Breast epithelium (tissue), 4 donors: ENCODE results near the gene PAMR1. TPM values are rescaled to one million over a fixed set of nuclear protein-coding genes. Genes with fewer than 3 reads are reported as not detected.
"Not testable (repeated sequence)": the region's sequence is repeated elsewhere in the genome, so short reads cannot be mapped to it uniquely, and the experiment has no call there.

Experiments
- DNase-seq, 2 donors: peaks; one replicate each; pipeline ENCODE4 v3.0.0-alpha.2; 2019; ENCODE audit warnings: low spot score in 2 of 2
- H3K27ac ChIP-seq, 2 donors: fragments of 200-600 bp; sonication (generic) in 1 of 2; one replicate each; pipeline ENCODE4 v1.5.1; 2016 to 2019; ENCODE audit warnings: mild to moderate bottlenecking in 1 of 2
- H3K27me3 ChIP-seq, 2 donors: fragments of 200-600 bp; sonication (generic) in 1 of 2; one replicate each; pipeline versions ENCODE4 v1.5.1 to v1.6.0; 2017 to 2019; ENCODE audit warnings: control low read depth in 1 of 2, mild to moderate bottlenecking in 1 of 2
- H3K36me3 ChIP-seq: fragments of 200-600 bp; one replicate; pipeline ENCODE4 v1.5.1; 2019
- H3K4me1 ChIP-seq, 2 donors: fragments of 200-600 bp; sonication (generic); one replicate each; pipeline ENCODE4 v1.5.1; 2016 to 2019; ENCODE audit warnings: control low read depth in 1 of 2
- H3K4me3 ChIP-seq, 3 donors: fragments of 200-600 bp; sonication (generic); 1 replicate in 2 of 3; 2 replicates in 1 of 3; pipeline ENCODE4 v1.5.1; 2016 to 2019; ENCODE audit warnings: mild to moderate bottlenecking in 3 of 3, moderate library complexity in 2 of 3
- H3K9me3 ChIP-seq, 2 donors: fragments of 200-600 bp; sonication (generic) in 1 of 2; one replicate each; pipeline ENCODE4 v1.5.1; 2016 to 2019; ENCODE audit warnings: control low read depth in 1 of 2
- POLR2A ChIP-seq: fragments of 450-650 bp; IDR thresholded peaks from one replicate; pipeline ENCODE4 v1.6.1; 2016; ENCODE audit warnings: antibody characterized with exemption, mild to moderate bottlenecking, moderate library complexity
- POLR2AphosphoS5 ChIP-seq, 3 donors: sonication (generic); formaldehyde crosslinking; IDR thresholded peaks; one replicate each; pipeline ENCODE4 v1.6.1; 2017; ENCODE audit warnings: antibody characterized with exemption in 3 of 3
- intact Hi-C: fragments of 100-400 bp; cut with DNase I; formaldehyde crosslinking; loops from one replicate; pipeline ENCODE4 v1.15.1; 2023; ENCODE audit warnings: low total_unique reads
- total RNA-seq, 3 donors: library from RNA; depleted of rRNA; stranded (reverse); fragments of >200 nt; gene quantifications; one replicate each; pipeline ENCODE4 v1.1.0, GENCODE V29; 2016
- TF ChIP-seq, protein P1 (sequence below), 3 donors: fragments of 450-650 bp; IDR thresholded peaks; one replicate each; pipeline ENCODE4 v1.5.1; 2016 to 2017; ENCODE audit warnings: antibody characterized with exemption in 3 of 3, mild to moderate bottlenecking in 3 of 3, moderate library complexity in 3 of 3

Gene PAMR1
- total RNA-seq, 3 donors from 2014 or later = 8.8 to 36.4 (median 11.3) TPM

DNA sequence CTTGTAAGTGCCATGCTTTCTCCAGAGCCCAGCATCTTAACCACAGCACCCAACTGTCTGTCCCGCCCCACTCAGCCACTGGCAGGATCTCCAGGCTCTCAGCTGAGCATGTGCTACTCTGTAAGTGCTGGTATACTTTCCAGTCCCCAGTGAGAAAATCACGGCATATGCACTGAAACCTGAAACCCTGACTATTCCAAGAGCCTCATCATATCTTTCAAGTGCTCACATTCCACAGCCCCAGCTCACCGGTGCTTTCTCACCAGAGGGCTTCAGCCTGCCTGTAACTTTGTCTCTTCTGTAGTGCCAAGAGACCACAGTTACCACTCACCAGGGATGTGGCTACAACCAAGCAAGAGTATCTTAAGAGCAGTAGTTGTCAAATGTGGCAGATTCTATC, 24.4 kb upstream of the PAMR1 start:
- TF ChIP-seq, protein P1, sequence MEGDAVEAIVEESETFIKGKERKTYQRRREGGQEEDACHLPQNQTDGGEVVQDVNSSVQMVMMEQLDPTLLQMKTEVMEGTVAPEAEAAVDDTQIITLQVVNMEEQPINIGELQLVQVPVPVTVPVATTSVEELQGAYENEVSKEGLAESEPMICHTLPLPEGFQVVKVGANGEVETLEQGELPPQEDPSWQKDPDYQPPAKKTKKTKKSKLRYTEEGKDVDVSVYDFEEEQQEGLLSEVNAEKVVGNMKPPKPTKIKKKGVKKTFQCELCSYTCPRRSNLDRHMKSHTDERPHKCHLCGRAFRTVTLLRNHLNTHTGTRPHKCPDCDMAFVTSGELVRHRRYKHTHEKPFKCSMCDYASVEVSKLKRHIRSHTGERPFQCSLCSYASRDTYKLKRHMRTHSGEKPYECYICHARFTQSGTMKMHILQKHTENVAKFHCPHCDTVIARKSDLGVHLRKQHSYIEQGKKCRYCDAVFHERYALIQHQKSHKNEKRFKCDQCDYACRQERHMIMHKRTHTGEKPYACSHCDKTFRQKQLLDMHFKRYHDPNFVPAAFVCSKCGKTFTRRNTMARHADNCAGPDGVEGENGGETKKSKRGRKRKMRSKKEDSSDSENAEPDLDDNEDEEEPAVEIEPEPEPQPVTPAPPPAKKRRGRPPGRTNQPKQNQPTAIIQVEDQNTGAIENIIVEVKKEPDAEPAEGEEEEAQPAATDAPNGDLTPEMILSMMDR (IDR thresholded peaks at IDR 0.05) = no peak
- TF ChIP-seq POLR2AphosphoS5 (IDR thresholded peaks at IDR 0.05) = no peak
- no peak for TF ChIP-seq POLR2A
- intact Hi-C loops = no loop called here
- DNase-seq = no peak

GRCh38 chr11:35548925-35549561, 23.6 kb upstream of the PAMR1 start:
- H3K4me3 ChIP-seq = no peak overlapping the region
- no peak for DNase-seq
- no peaks in the 10 kb centered on the region for H3K36me3 ChIP-seq
- no peaks in the 10 kb centered on the region for H3K4me1 ChIP-seq
- intact Hi-C loops = no loop called here
- TF ChIP-seq, protein P1 (IDR thresholded peaks at IDR 0.05) = no peak
- TF ChIP-seq POLR2A (no peak), POLR2AphosphoS5 (IDR thresholded peaks at IDR 0.05) (no peak)
- no peaks in the 10 kb centered on the region for H3K9me3 ChIP-seq
- H3K27ac ChIP-seq = no peak overlapping the region
- no peaks in the 10 kb centered on the region for H3K27me3 ChIP-seq

More for the DNA sequence above, 24.4 kb upstream of the PAMR1 start:
- H3K4me1 ChIP-seq = no peaks in the 10 kb centered on the region
- no peaks in the 10 kb centered on the region for H3K27me3 ChIP-seq
- H3K36me3 ChIP-seq = no peaks in the 10 kb centered on the region
- no peak overlapping the region for H3K27ac ChIP-seq
- H3K9me3 ChIP-seq = no peaks in the 10 kb centered on the region
- no peak overlapping the region for H3K4me3 ChIP-seq

GRCh38 chr11:35547995-35548394, 22.6 kb upstream of the PAMR1 start:
- H3K36me3 ChIP-seq, H3K27me3 ChIP-seq, H3K27ac ChIP-seq, H3K9me3 ChIP-seq, intact Hi-C loops, H3K4me3 ChIP-seq, DNase-seq, H3K4me1 ChIP-seq: not testable (repeated sequence)

DNA sequence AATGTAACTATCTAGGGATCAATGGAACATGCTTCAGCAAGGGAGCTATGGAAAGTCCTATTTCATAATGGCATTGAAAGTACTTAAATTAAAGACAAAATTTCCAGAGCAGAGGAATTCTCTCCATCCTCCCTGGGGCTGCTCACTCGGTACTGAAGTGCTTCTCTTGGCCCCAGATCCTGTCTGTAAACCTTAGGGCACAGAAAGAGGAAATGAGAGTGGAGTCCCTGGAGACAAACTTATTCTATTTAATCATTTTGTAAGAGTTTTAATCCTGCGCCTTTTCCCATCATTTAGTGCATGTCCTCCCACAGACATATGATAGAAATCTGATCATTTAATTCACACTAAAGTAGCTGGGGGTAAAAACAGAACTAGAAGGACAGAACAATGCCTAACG, 20.9 kb upstream of the PAMR1 start:
- no peak overlapping the region for H3K4me3 ChIP-seq
- H3K27me3 ChIP-seq = no peaks in the 10 kb centered on the region
- intact Hi-C loops = no loop called here
- H3K9me3 ChIP-seq = no peaks in the 10 kb centered on the region
- no peak overlapping the region for H3K27ac ChIP-seq
- H3K4me1 ChIP-seq = no peaks in the 10 kb centered on the region
- no peak for DNase-seq
- TF ChIP-seq, protein P1 (IDR thresholded peaks at IDR 0.05) = no peak
- TF ChIP-seq POLR2A (no peak), POLR2AphosphoS5 (IDR thresholded peaks at IDR 0.05) (no peak)
- no peaks in the 10 kb centered on the region for H3K36me3 ChIP-seq

- TF ChIP-seq POLR2AphosphoS5 (IDR thresholded peaks at IDR 0.05) = no peak
- TF ChIP-seq, protein P1 (IDR thresholded peaks at IDR 0.05) = no peak
- TF ChIP-seq POLR2A = no peak
These were observed 20.1 kb upstream of the PAMR1 start for GRCh38 chr11:35545391-35546003.

More at GRCh38 chr11:35545391-35546003, 20.1 kb upstream of the PAMR1 start:
- intact Hi-C loops = no loop called here
- H3K4me1 ChIP-seq = no peaks in the 10 kb centered on the region
- H3K4me3 ChIP-seq = no peak overlapping the region
- H3K36me3 ChIP-seq = no peaks in the 10 kb centered on the region
- DNase-seq = no peak
- no peak overlapping the region for H3K27ac ChIP-seq
- H3K9me3 ChIP-seq = no peaks in the 10 kb centered on the region
- H3K27me3 ChIP-seq = no peaks in the 10 kb centered on the region
